ENCODE measurements around the gene ZSWIM6. TPM values are rescaled to one million over a fixed set of nuclear protein-coding genes. Genes with fewer than 3 reads are reported as not detected.

Gene ZSWIM6
- total and polyA plus RNA-seq, 8 donors = 2.9 to 39.3 (median 15.4) TPM

- intact Hi-C loops (cut with DNase I; ENCODE audit: low total_unique reads) = no loop called here
- Histone ChIP-seq H3K27me3 (no peaks in the 10 kb centered on the region), H3K9me3 (no peaks in the 10 kb centered on the region), H3K4me3 (no peak overlapping the region), H3K4me1 (peaks cover 0 to 33% (median 20%) of the 10 kb centered on the region in 4 donors), H3K36me3 (peaks cover 0 to 4% (median 0%) of the 10 kb centered on the region in 4 donors), H3K27ac (no peak overlapping the region)
- TF ChIP-seq CTCF (IDR thresholded peaks at IDR 0.05) (no peak), POLR2AphosphoS5 (IDR thresholded peaks at IDR 0.05) (no peak), POLR2A (IDR thresholded peaks at IDR 0.05) (no peak), EP300 (IDR thresholded peaks at IDR 0.05) (no peak)
- 92 to 96% (median 94%) methylated on average over 7 of the region's 7 CpGs for WGBS, 5 donors
- DNase-seq = no peak
Measured at GRCh38 chr5:61366497-61367240, 34.6 kb downstream of the ZSWIM6 start.

DNA sequence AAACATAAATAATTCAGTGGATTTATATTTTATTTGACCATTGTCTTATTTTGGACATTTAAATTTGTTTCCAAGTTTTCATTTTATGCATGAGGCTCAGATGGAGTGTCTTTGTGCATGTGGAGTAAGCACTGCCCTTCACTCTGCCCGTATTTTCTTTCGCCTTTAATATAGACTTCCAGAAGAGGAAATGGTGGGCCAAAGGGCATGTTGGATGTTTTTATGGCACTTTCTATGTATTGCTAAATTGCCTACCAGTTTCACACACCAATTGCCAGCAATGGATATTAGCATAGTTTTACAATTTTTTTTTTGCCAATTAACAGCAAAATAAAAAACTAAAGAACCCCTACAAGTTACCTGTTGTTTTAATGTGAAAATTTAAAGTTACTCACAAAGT lies 38.4 kb downstream of the ZSWIM6 start:
- H3K4me1 ChIP-seq = peaks cover 0 to 16% (median 7%) of the 10 kb centered on the region in 4 donors
- TF ChIP-seq POLR2A (IDR thresholded peaks at IDR 0.05) = no peak
- no peak for TF ChIP-seq EP300 (IDR thresholded peaks at IDR 0.05)
- no peak for TF ChIP-seq CTCF (IDR thresholded peaks at IDR 0.05)
- no peak for TF ChIP-seq POLR2AphosphoS5 (IDR thresholded peaks at IDR 0.05)
- no peak overlapping the region for H3K27ac ChIP-seq
- DNase-seq = no peak
- intact Hi-C loops (cut with DNase I; ENCODE audit: low total_unique reads) = no loop called here
- H3K4me3 ChIP-seq = no peak overlapping the region
- H3K36me3 ChIP-seq = no peaks in the 10 kb centered on the region
- no peaks in the 10 kb centered on the region for H3K27me3 ChIP-seq
- H3K9me3 ChIP-seq = no peaks in the 10 kb centered on the region
- WGBS, 5 donors = 77 to 100% (median 88%) methylated on average over 2 of the region's 2 CpGs

DNA sequence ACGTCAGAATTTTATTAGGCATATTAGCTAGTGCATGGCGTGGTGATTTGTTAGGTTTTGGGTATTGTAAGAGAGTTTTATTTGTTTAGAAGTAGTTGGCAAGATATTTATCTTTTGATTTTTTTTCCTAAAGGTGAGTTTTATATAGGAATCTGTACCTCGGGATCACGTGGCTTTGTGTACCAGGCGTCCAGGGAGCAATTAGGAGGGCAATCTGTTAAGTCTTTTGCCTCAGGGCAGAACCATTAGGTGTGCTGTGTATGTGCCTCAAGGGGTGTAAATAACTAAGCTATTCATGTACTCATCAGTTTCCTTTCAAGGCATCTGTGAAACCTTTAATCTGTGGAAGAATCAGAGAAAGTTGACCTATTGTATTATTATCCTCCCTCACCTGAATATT lies 39.4 kb downstream of the ZSWIM6 start:
- 62 to 74% (median 69%) methylated on average over 5 of the region's 5 CpGs for WGBS, 5 donors
- Histone ChIP-seq H3K27me3 (no peaks in the 10 kb centered on the region), H3K36me3 (no peaks in the 10 kb centered on the region), H3K9me3 (no peaks in the 10 kb centered on the region), H3K4me1 (peaks cover 0 to 16% (median 5%) of the 10 kb centered on the region in 4 donors), H3K4me3 (no peak overlapping the region), H3K27ac (no peak overlapping the region)
- DNase-seq = no peak
- TF ChIP-seq POLR2AphosphoS5 (IDR thresholded peaks at IDR 0.05) (no peak), EP300 (IDR thresholded peaks at IDR 0.05) (no peak), POLR2A (IDR thresholded peaks at IDR 0.05) (no peak), CTCF (IDR thresholded peaks at IDR 0.05) (no peak)
- intact Hi-C loops (cut with DNase I; ENCODE audit: low total_unique reads) = no loop called here

DNA sequence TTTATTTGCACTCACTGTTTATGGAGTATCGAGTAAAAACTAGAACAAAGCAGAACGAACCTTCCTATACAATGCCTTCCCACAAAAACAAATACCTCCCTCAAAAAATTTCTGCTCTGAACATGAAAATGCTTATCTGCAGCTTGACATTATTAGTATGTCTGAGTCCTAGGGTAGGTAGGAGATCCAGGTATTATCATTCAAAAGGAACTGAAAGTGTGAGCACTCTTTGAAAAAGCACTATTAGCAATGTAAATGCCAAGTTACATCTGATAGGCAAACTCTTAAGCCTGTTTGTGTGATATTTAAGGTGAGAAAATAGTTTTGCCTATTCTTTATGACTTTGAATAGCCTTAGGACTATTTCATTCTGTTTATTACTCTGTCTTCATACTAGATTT lies 47.6 kb downstream of the ZSWIM6 start:
- DNase-seq = no peak
- intact Hi-C loops (cut with DNase I; ENCODE audit: low total_unique reads) = no loop called here
- Histone ChIP-seq H3K27me3 (no peaks in the 10 kb centered on the region), H3K9me3 (no peaks in the 10 kb centered on the region), H3K4me1 (peaks cover 0 to 25% (median 0%) of the 10 kb centered on the region in 4 donors), H3K27ac (no peak overlapping the region), H3K4me3 (no peak overlapping the region), H3K36me3 (no peaks in the 10 kb centered on the region)
- 47 to 65% (median 59%) methylated on average over 2 of the region's 2 CpGs for WGBS, 5 donors
- TF ChIP-seq EP300 (IDR thresholded peaks at IDR 0.05) (no peak), CTCF (IDR thresholded peaks at IDR 0.05) (no peak), POLR2AphosphoS5 (IDR thresholded peaks at IDR 0.05) (no peak), POLR2A (IDR thresholded peaks at IDR 0.05) (no peak)

All from stomach (tissue), 9 donors.